HG03025 (cell line): ENCODE measurements around the gene GBF1.

Experiments
- ATAC-seq: cut with Tn5 transposase; IDR thresholded peaks from one replicate; pipeline ENCODE4 v1.9.1; 2021; ENCODE audit warnings: mild to moderate bottlenecking, moderate library complexity; ENCODE audit not compliant: unreplicated experiment, low FRiP score

GBF1 gene

GRCh38 chr10:102404361-102405107 lies 159.2 kb downstream of the GBF1 start:
- ATAC-seq, result no peak

- ATAC-seq, result no peak
Observed at GRCh38 chr10:102405108-102405571, 159.8 kb downstream of the GBF1 start.

GRCh38 chr10:102405632-102406031 lies 160.3 kb downstream of the GBF1 start:
- ATAC-seq, result no peak

- ATAC-seq, result no peak
Observed at GRCh38 chr10:102406815-102407214, 161.5 kb downstream of the GBF1 start.

GRCh38 chr10:102407425-102408130 lies 162.2 kb downstream of the GBF1 start:
- no peak for ATAC-seq

GRCh38 chr10:102408131-102408727 lies 162.9 kb downstream of the GBF1 start:
- no peak for ATAC-seq

- ATAC-seq, result no peak
Observed at GRCh38 chr10:102408728-102409603, 163.6 kb downstream of the GBF1 start.

- ATAC-seq, result no peak
Observed at GRCh38 chr10:102409604-102410428, 164.5 kb downstream of the GBF1 start.

GRCh38 chr10:102410429-102411073 lies 165.2 kb downstream of the GBF1 start:
- no peak for ATAC-seq

- no peak for ATAC-seq
Observed at GRCh38 chr10:102411341-102412255, 166.3 kb downstream of the GBF1 start.

GRCh38 chr10:102412293-102412692 lies 167.0 kb downstream of the GBF1 start:
- ATAC-seq, result no peak

- ATAC-seq, result no peak
Observed at GRCh38 chr10:102413053-102413705, 167.8 kb downstream of the GBF1 start.

- no peak for ATAC-seq
Observed at GRCh38 chr10:102413806-102414561, 168.7 kb downstream of the GBF1 start.

GRCh38 chr10:102414749-102415148 lies 169.4 kb downstream of the GBF1 start:
- ATAC-seq, result no peak

GRCh38 chr10:102416283-102416682 lies 171.0 kb downstream of the GBF1 start:
- ATAC-seq, result no peak

- no peak for ATAC-seq
Observed at GRCh38 chr10:102416695-102417094, 171.4 kb downstream of the GBF1 start.
